NCI-H1930 (cell line): ENCODE measurements around the gene TNFRSF8.

Experiments
- DNase-seq, 2 experiments: peaks; one replicate each; lab custom pipeline; 2025; lab: John Stamatoyannopoulos, UW

The TNFRSF8 gene

GRCh38 chr1:12121212-12122003 lies 58.3 kb downstream of the TNFRSF8 start:
- DNase-seq: no peak

- DNase-seq: no peak
These were observed 60.1 kb downstream of the TNFRSF8 start for GRCh38 chr1:12123172-12123571.

- peak in 1 of 2 experiments; percentile 51 for DNase-seq
These were observed 61.8 kb downstream of the TNFRSF8 start for GRCh38 chr1:12124693-12125421.

GRCh38 chr1:12125422-12126355 lies 62.6 kb downstream of the TNFRSF8 start:
- DNase-seq: no peak

- no peak for DNase-seq
These were observed 63.7 kb downstream of the TNFRSF8 start for GRCh38 chr1:12126781-12127180.

DNA sequence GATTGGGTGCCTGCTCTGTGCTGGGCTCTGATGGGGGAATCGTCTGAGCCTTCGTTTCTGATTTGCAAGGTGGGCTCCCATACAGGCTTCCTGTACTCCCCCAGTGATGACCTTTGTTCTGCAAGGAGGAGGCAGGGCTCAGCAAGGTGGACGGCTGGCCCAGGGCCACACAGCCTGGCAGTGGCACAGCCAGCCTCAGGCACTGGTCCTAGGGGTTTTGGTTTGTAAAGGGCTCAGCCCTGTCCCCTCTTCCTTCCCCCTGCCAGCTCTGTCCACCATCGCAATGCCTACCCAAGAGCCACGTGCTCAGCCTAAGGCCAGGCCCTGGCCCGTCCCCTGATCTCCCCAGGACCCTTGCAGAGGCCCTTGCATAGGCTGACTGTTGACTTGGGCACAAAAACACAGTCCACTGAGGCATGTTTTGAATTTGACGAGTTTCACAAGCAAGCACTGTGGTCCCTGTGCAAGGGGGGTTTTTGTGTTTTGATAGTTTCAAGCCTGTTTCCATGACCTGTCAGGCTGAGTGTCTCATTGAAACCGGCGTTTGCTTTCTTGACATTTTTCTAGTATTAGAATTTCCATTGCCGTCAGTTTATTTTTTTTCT lies 64.2 kb downstream of the TNFRSF8 start:
- DNase-seq: no peak

DNA sequence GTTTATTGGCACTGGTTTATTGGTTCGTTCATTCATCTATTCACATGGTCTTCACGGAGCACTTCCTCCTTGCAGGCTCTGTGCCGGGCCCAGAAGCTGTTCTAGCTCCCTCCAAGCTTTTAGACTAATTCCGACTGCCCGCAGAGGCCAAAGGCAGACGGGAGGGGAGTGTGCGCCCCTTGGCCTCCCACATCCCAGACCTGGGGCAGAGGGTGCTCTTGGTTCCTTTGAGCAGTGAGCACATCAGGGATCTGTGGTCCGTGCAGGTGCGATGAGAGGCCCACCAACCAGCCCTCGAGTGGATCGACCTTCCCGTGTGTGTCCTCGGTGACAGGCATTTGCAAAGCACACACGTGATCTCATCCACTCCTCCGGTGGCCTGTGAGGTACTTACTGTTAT lies 65.0 kb downstream of the TNFRSF8 start:
- DNase-seq: no peak

DNA sequence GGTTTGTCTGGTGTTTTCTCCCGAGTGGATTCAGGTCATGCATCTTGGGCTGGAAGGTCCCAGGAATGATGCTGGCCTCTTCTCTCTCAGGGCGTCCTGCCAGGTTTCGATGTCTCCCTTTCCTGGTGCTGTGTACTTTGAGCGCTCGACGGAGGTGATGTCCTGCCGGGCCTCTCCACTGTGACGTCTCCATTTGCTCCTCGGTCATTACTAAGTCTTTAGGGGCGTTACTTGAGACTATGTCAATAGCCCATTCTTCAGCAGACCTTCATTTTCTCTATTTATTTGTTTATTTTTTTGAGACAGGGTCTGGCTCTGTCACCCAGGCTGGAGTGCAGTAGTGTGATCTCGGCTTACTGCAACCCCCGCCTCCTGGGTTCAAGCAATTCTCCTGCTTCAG lies 66.5 kb downstream of the TNFRSF8 start:
- DNase-seq: no peak

DNA sequence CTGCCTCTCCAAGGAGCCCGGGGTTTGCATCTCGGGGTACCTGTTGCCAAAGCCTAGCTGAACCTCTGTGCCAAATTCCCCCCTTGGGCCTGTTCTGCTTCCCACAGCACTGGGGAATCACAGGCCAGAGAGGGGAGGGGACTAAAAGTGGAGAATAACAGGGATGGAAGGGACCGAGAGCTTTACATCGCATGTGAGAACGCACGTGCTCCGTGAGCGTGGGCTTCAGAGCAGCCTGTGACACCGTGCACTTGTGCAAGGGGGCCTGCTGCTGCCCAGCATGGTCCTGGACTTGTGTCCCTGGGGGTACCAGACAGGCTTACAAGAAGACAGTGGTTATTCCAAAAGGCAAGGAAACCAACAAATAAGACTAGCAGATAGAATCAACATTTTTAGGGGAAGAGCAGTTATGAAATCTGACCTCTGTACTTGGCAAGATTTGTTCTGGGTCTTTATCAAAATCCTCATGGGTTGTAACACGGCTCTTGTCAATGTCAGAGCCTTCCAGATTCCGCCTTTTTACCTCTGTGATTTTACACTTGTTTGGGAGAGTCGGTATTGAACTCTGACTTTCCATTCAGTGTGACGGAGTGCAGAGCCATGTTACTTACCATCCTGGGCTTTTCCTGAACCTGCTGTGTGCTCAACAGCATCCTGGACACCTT lies 67.5 kb downstream of the TNFRSF8 start:
- DNase-seq: no peak

DNA sequence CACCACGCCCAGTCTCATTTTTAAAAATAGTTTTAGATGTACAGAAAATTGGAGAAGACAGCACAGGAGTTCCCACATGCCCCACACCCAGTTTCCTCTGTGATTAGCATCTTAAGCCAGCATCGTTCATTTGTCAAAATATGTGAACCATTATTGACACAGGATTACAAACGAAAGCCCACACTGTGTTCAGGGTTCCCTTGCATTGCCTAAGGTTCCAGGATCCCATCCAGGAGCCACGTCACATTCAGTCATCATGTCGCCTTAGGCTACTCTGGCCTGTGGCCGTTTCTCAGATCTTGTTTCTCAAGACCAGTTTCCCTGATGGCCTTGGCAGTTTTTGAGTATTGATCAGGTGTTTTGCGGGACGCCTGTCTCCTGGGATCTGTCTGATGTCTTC lies 69.0 kb downstream of the TNFRSF8 start:
- DNase-seq: no peak

DNA sequence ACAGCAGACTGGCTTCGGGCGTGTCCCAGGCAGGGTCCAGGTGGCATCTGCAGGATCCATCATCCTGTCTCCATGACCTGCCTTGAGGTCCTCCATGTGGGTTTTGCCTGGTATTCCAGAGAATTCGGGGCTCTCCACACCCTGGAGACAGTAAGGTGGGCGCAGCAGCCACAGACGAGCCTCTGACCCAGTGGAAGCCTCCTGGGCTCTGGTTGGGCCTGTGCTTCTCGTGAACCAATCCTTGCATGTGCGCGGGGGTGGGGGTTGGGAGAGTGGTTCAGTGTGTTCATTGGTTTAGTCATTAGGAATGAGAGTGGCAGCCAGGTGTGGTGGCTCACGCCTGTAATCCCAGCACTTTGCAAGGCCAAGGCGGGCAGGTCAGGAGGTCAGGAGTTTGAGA lies 71.6 kb downstream of the TNFRSF8 start:
- DNase-seq: no peak

DNA sequence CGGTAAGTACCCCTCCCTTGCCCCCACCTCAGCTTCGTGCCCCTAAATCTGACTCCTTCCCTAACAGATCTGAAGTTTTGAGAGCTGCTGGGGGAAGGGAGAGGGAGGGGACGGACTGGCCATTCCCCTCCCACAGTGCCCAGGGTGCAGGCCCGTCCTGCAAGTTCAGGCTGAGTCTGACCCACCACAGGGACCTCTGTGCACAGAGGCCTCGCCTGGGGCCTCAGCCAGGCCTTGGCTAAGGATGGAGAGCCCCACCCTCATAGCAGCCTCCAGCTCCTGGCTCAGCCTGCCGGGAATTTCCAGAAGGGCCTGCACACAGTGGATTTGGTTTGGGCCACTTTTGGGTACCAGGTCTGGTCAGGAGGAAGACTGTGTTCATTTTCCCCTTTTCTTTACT lies 72.5 kb downstream of the TNFRSF8 start:
- DNase-seq: no peak

DNA sequence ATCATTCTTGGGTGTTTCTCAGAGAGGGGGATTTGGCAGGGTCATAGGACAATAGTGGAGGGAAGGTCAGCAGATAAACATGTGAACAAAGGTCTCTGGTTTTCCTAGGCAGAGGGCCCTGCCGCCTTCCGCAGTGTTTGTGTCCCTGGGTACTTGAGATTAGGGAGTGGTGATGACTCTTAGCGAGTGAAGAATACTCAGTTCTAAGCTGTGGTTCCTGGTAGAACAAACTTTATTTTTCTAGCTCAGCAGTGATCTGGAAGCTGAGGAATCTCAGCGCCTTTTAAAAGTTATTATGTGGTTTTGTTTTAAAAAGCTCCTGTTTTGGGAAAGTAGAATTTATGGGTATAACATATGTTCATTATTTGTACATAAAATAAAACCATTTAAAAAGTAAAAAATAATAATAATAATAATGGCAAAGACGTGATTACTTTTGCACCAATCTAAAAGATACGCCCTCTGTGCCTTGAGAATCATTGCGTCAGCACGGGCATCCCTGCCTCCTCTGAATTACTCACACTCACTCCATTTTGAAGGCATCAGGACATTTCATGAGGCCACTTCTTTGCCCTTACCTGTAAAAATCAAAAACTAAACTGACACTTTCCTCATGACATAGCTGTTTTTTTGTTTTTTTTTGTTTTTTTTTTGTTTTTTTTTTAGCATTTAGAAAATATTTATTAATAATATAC lies 74.0 kb downstream of the TNFRSF8 start:
- DNase-seq: no peak

DNA sequence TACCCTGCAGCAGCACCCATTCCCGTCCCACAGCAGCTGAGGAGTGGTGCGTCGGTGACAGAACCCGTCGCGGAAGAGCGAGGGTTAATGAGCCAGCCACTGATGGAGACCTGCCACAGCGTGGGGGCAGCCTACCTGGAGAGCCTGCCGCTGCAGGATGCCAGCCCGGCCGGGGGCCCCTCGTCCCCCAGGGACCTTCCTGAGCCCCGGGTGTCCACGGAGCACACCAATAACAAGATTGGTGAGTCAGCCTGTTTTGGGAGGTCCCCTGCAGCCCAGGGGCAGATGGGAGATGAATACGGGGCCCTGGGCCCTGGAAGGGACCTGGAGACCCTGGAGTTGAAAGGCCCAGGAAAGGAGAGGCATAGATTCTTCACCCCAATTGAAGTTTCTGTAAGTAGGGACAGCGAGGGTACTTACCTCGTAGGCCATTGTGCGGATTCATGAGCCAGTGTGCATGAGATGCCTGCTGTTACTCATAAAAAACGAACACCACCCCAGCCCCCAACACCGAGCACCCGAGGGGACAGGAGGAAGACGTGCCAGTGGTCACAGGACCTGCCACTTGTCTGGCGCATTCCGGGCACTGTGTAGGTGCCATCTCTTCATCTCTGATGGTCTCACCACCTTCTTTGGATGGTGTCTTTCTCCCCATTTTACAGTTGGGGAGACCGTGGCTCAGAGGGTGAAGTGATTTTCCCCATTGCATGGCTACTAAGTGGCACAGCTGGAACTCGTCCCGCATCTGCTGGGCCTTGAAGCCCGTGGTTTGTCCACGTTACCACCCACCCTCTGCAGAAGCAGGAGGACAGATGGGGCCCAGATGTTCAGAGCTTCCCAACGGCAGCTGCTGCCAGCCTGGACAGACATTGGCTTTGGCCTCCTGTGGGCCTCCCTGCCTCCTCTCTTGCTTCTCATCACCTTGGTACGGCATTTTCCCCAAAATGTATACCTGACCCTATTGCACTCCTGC lies 75.4 kb downstream of the TNFRSF8 start:
- DNase-seq: no peak

DNA sequence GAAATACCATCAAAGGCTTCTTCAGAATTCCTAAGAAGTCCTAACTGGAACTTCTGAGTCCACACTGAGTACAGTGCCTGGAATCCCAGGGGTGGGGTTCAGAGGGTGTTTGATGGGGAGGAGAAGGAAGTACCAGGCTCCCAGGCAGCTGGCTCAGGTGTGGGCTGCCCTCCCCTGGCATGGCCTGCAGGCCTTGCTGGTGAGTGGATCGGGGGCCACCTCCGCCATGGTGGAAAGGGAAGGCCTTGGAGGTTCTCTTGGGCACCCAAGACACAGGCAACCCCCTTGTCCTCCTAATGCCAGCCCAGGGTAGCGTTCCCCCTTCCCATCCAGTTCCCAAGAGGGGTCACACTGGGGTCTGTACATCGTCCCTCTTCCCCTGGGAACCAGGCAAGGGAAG lies 76.9 kb downstream of the TNFRSF8 start:
- DNase-seq: no peak

DNA sequence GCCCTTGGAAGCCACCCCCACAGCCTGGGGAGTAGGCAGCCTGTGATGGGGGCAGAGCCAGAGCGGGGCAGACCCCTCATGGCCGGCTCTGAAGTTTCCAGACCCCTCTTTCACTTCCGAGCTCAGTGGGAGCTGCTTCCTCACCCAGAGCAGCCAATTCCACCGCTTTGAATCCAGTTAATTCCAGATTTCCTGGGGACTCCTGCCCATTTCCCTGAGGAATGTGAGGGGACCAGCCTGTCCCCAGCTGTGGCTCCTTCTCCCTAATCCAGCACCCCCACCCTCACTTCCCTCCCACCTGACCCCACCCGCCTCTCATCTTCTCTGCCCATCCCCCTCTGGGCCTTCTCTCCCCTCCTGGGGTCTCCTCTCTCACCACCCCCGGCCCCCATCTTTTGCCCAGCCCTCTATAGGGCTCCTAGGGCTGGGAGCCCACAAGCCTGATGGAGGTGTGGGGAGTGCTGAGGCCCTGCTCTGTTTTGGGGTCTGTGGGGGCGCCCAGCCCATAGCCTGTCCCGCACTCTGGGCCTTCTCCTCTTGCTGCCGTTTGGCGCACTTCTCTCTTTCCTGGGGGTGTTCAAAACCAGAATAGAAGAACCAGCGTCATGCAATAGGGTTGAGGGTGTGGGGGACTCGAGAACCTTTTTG lies 77.5 kb downstream of the TNFRSF8 start:
- DNase-seq: no peak

DNA sequence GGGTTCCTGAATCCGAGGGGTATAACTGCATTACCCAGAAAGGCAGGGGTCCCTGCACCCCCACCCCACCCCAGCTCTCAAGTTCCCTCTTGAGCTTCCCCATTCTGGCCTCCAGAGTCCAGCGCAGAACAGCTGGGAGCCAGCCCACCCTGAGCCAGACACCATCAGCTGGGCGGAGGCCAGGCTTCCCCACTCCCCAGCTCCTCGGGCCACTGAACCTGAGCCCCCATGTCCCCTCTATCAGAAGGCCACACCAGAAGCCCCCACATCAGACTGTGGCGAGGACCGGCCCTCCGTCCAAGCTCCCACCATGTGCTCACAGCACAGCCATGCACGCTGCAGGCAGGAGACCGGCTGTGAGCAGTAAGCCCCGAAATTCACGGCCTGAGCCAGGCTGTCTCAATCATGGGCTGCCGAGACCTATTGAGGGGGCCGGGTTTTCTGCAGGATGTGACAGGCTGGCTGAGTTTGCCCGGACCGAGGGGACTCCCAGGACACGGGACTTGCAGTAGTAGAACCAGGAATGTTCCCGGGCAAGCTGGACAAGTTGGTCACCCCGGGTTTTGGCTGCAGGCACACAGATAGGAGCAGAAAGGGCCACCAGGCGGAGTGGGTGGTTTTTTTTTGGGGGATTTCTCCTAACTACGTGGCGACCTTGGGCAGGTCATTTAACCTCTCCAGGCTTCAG lies 78.2 kb downstream of the TNFRSF8 start:
- no peak for DNase-seq

DNA sequence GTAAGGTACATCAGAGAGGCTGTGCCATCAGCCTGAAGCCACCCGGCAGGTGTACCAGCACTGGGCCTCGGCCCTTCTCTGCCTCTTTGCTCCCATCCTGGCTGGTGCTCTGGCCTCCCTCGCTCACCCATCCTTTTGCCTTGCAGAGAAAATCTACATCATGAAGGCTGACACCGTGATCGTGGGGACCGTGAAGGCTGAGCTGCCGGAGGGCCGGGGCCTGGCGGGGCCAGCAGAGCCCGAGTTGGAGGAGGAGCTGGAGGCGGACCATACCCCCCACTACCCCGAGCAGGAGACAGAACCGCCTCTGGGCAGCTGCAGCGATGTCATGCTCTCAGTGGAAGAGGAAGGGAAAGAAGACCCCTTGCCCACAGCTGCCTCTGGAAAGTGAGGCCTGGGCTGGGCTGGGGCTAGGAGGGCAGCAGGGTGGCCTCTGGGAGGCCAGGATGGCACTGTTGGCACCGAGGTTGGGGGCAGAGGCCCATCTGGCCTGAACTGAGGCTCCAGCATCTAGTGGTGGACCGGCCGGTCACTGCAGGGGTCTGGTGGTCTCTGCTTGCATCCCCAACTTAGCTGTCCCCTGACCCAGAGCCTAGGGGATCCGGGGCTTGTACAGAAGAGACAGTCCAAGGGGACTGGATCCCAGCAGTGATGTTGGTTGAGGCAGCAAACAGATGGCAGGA lies 79.2 kb downstream of the TNFRSF8 start:
- DNase-seq: no peak
